Trophoblast cell (in vitro differentiated cells and primary cell): Measurements from ENCODE around the gene TMC2.

ENCODE experiments used
- DNase-seq, 2 donors: peaks; one replicate each; pipeline ENCODE4 v3.0.0-alpha.2; 2016
- H2AFZ ChIP-seq: 2 replicates; pipeline ENCODE4 v1.6.1; 2013; ENCODE audit warnings: low read length, moderate library complexity, mild to moderate bottlenecking; ENCODE audit not compliant: insufficient read depth, poor library complexity
- H2AK5ac ChIP-seq: 2 replicates; pipeline ENCODE4 v1.6.1; 2013; ENCODE audit warnings: mild to moderate bottlenecking, low read length
- H2BK120ac ChIP-seq: 2 replicates; pipeline ENCODE4 v1.6.1; 2013; ENCODE audit warnings: low read length, mild to moderate bottlenecking, moderate library complexity; ENCODE audit not compliant: insufficient read depth, poor library complexity
- H2BK12ac ChIP-seq: 2 replicates; pipeline ENCODE4 v1.6.1; 2013; ENCODE audit warnings: mild to moderate bottlenecking, low read length, moderate library complexity
- H2BK5ac ChIP-seq: 2 replicates; pipeline ENCODE4 v1.6.1; 2013; ENCODE audit warnings: low read length, low read depth, moderate library complexity, mild to moderate bottlenecking; ENCODE audit not compliant: poor library complexity
- H3K14ac ChIP-seq: 2 replicates; pipeline ENCODE4 v1.6.1; 2013; ENCODE audit warnings: mild to moderate bottlenecking, low read length
- H3K18ac ChIP-seq: 2 replicates; pipeline ENCODE4 v1.6.1; 2013; ENCODE audit warnings: mild to moderate bottlenecking, low read length
- H3K23ac ChIP-seq: 2 replicates; pipeline ENCODE4 v1.6.1; 2013; ENCODE audit warnings: low read length
- H3K27ac ChIP-seq: 2 replicates; pipeline ENCODE4 v1.5.1; 2013; ENCODE audit warnings: low read depth, mild to moderate bottlenecking, inconsistent platforms, low read length, moderate library complexity
- H3K27me3 ChIP-seq: 2 replicates; pipeline ENCODE4 v1.6.1; 2013; ENCODE audit warnings: inconsistent platforms, mild to moderate bottlenecking, low read length, moderate library complexity; ENCODE audit not compliant: insufficient read depth
- H3K36me3 ChIP-seq, 2 experiments: 1 replicate in 1 of 2; 2 replicates in 1 of 2; pipeline ENCODE4 v1.6.1; 2013; ENCODE audit warnings: low read length in 2 of 2, mild to moderate bottlenecking in 2 of 2, moderate library complexity in 1 of 2; ENCODE audit not compliant: insufficient read depth in 2 of 2, control insufficient read depth in 1 of 2
- H3K4ac ChIP-seq: 2 replicates; pipeline ENCODE4 v1.6.1; 2013; ENCODE audit warnings: low read depth, mild to moderate bottlenecking, low read length, moderate library complexity
- H3K4me1 ChIP-seq, 2 experiments: 1 replicate in 1 of 2; 2 replicates in 1 of 2; pipeline ENCODE4 v1.6.1; 2013; ENCODE audit warnings: low read length in 2 of 2, mild to moderate bottlenecking in 2 of 2, moderate library complexity in 1 of 2; ENCODE audit not compliant: insufficient read depth in 2 of 2, control insufficient read depth in 1 of 2
- H3K4me2 ChIP-seq: 2 replicates; pipeline ENCODE4 v1.6.1; 2013; ENCODE audit warnings: inconsistent platforms, mild to moderate bottlenecking, low read length, moderate library complexity
- H3K4me3 ChIP-seq: 2 replicates; pipeline ENCODE4 v1.5.1; 2013; ENCODE audit warnings: mild to moderate bottlenecking, low read depth, low read length, inconsistent platforms
- H3K79me1 ChIP-seq: one replicate; pipeline ENCODE4 v1.6.1; 2013; ENCODE audit warnings: low read length
- H3K79me2 ChIP-seq: 2 replicates; pipeline ENCODE4 v1.6.1; 2013; ENCODE audit warnings: low read length, mild to moderate bottlenecking; ENCODE audit not compliant: control insufficient read depth, insufficient read depth, poor library complexity
- H3K9ac ChIP-seq: 2 replicates; pipeline ENCODE4 v1.6.1; 2013; ENCODE audit warnings: mild to moderate bottlenecking, low read length
- H3K9me3 ChIP-seq: 2 replicates; pipeline ENCODE4 v1.6.1; 2013; ENCODE audit warnings: low read depth, mild to moderate bottlenecking, control low read depth, inconsistent platforms, low read length; ENCODE audit not compliant: insufficient read depth
- H4K12ac ChIP-seq: 2 replicates; pipeline ENCODE4 v1.6.1; 2013; ENCODE audit warnings: low read depth, mild to moderate bottlenecking, low read length, moderate library complexity
- H4K8ac ChIP-seq: 2 replicates; pipeline ENCODE4 v1.6.1; 2013; ENCODE audit warnings: low read depth, mild to moderate bottlenecking, low read length, moderate library complexity
- H4K91ac ChIP-seq: one replicate; pipeline ENCODE4 v1.6.1; 2013; ENCODE audit warnings: low read depth, mild to moderate bottlenecking, low read length, moderate library complexity
- WGBS: extraction: QIAGEN DNeasy Blood & Tissue Kit; methylation state at CpG from one replicate; pipeline ENCODE4 v1.1.7; 2013; ENCODE audit warnings: missing lambda C conversion rate; ENCODE audit not compliant: insufficient read length, insufficient coverage; ENCODE audit errors: extremely low coverage; 5-methylcytosine and 5-hydroxymethylcytosine counted together

The TMC2 gene

DNA sequence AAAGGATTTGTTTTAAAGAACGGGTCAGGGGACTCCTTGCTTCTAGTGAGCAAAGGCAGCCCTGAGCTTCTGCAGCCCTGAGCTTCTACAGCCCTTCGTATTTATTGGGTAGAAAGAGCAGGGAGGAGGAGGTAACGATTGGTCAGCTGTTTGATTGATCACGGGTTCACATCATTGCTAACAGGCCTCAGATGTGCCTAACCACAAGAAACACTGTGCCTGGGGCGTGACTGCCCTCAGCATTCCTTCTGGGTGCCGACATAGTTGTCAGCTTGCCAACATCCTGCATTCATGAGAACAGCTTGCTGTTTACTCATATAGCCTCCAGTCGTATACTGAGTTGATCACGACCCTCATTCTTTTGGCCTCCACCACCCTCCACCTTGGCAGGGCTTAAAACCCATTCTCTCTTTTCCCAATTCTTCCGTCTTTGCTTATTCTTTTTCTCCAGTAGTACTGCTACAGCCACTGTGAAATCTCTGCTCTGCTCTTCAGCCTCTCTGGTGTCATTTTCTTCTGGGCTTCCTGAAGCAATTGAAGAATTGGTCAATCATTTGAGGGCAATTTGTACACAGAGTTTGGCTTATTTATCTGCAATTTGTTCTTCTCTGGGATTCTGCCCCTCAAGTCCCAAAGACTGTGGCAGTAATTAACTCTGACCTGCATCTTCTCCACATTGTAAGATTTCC is 90.6 kb downstream of the TMC2 start:
- Histone ChIP-seq H3K4me1 (no peaks in the 10 kb centered on the region), H4K8ac (no peak overlapping the region), H3K9me3 (peaks cover 8% of the 10 kb centered on the region), H2BK12ac (no peak overlapping the region), H3K27ac (no peak overlapping the region), H3K14ac (no peak overlapping the region), H3K9ac (no peak overlapping the region), H2BK5ac (no peak overlapping the region), H2AFZ (no peak overlapping the region), H3K36me3 (no peaks in the 10 kb centered on the region), H4K12ac (no peak overlapping the region), H3K18ac (no peak overlapping the region), H3K4me2 (no peak overlapping the region), H3K4me3 (no peak overlapping the region), H3K79me2 (no peaks in the 10 kb centered on the region), H3K79me1 (no peaks in the 10 kb centered on the region), H4K91ac (no peak overlapping the region), H2AK5ac (no peak overlapping the region), H2BK120ac (no peak overlapping the region), H3K23ac (no peak overlapping the region), H3K4ac (no peak overlapping the region), H3K27me3 (no peaks in the 10 kb centered on the region)
- DNase-seq, result peak; percentile 54 to 68
- no CpG with 5 or more reads among the region's 9 CpGs for WGBS

DNA sequence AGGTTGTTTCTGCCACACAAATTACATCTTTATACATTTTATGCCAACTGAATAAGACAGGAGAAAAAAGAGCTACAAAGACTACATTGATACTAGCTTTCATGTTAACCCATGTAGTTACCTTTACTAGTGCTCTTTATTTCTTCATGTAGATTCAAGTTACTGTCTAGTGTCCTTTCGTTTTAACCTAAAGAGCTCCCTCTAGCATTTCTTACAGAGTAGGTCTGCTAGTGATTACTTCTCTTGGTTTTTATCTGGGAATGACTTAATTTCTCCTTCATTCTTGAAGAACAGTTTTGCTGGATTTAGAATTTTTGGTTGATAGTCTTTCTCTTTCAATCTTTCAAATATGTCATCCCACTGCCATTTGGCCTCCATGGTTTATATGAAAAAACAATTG is 94.9 kb downstream of the TMC2 start:
- H3K4ac ChIP-seq, result no peak overlapping the region
- no peak overlapping the region for H3K23ac ChIP-seq
- H2BK120ac ChIP-seq, result no peak overlapping the region
- no peak overlapping the region for H2BK5ac ChIP-seq
- H4K12ac ChIP-seq, result no peak overlapping the region
- no peak overlapping the region for H2BK12ac ChIP-seq
- no peak overlapping the region for H3K4me2 ChIP-seq
- H4K91ac ChIP-seq, result no peak overlapping the region
- no peak overlapping the region for H2AFZ ChIP-seq
- H2AK5ac ChIP-seq, result no peak overlapping the region
- H3K9me3 ChIP-seq, result peaks cover 4% of the 10 kb centered on the region
- DNase-seq, result no peak
- no peaks in the 10 kb centered on the region for H3K79me2 ChIP-seq
- no peak overlapping the region for H4K8ac ChIP-seq
- no peaks in the 10 kb centered on the region for H3K36me3 ChIP-seq
- H3K14ac ChIP-seq, result no peak overlapping the region
- H3K79me1 ChIP-seq, result no peaks in the 10 kb centered on the region
- no peaks in the 10 kb centered on the region for H3K27me3 ChIP-seq
- WGBS, result no CpG with 5 or more reads among the region's 1 CpG
- no peak overlapping the region for H3K9ac ChIP-seq
- no peaks in the 10 kb centered on the region for H3K4me1 ChIP-seq
- no peak overlapping the region for H3K18ac ChIP-seq
- H3K27ac ChIP-seq, result no peak overlapping the region
- no peak overlapping the region for H3K4me3 ChIP-seq

DNA sequence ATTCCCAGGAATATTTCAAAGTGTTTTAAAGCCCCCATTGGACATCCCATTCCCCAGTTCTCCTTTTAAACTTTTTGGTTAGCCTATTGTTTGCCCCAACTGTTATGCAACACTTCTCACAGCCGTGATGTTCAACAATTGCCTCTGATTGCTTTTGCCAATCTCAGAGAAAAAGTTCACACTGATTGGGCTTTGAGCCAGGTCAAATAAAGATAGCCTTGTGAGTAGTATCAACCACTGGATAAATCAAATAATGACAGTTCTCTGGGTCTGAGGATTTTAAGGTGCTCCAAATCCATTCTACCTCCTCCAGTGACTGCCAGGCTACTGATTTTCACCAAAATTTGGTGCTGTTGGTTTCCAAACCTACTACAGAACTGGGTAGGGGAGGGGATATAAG is 97.0 kb downstream of the TMC2 start:
- Histone ChIP-seq H3K79me1 (no peaks in the 10 kb centered on the region), H2AK5ac (no peak overlapping the region), H4K91ac (no peak overlapping the region), H3K27me3 (no peaks in the 10 kb centered on the region), H4K8ac (no peak overlapping the region), H3K4ac (no peak overlapping the region), H2BK120ac (no peak overlapping the region), H3K18ac (no peak overlapping the region), H3K36me3 (no peaks in the 10 kb centered on the region), H3K14ac (no peak overlapping the region), H4K12ac (no peak overlapping the region), H3K9me3 (no peaks in the 10 kb centered on the region), H3K79me2 (no peaks in the 10 kb centered on the region), H2BK5ac (no peak overlapping the region), H3K4me1 (no peaks in the 10 kb centered on the region), H2AFZ (no peak overlapping the region), H3K9ac (no peak overlapping the region), H3K23ac (no peak overlapping the region), H3K27ac (no peak overlapping the region), H3K4me3 (no peak overlapping the region), H2BK12ac (no peak overlapping the region), H3K4me2 (no peak overlapping the region)
- no CpG with 5 or more reads among the region's 1 CpG for WGBS
- DNase-seq, result no peak

DNA sequence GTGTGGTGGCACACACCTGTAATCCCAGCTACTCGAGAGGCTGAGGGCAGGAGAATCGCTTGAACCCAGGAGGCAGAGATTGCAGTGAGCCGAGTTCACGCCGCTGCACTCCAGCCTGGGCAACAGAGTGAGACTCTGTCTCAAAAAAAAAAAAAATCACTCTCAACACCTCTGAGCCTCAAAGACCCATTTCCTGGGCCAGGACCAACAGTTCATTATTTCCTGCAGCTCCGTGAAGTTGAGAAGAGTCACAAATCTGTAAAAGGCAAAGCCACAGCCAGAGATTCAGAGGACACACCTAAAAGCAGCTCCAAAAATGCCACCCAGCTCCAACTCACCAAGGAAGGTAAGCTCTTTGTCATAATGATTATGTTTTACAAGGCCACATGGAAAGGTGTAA is 100.9 kb downstream of the TMC2 start:
- no peak overlapping the region for H2AFZ ChIP-seq
- no CpG with 5 or more reads among the region's 6 CpGs for WGBS

More for the DNA sequence above, 100.9 kb downstream of the TMC2 start:
- Histone ChIP-seq H3K4me3 (no peak overlapping the region), H3K14ac (no peak overlapping the region), H4K12ac (no peak overlapping the region), H3K79me2 (no peaks in the 10 kb centered on the region), H2BK120ac (no peak overlapping the region), H4K8ac (no peak overlapping the region), H3K4me2 (no peak overlapping the region), H3K18ac (no peak overlapping the region), H3K27ac (no peak overlapping the region), H2BK5ac (no peak overlapping the region), H3K36me3 (no peaks in the 10 kb centered on the region), H4K91ac (no peak overlapping the region), H2AK5ac (no peak overlapping the region), H3K9me3 (no peaks in the 10 kb centered on the region), H3K9ac (no peak overlapping the region), H3K4ac (no peak overlapping the region), H3K27me3 (no peaks in the 10 kb centered on the region), H3K4me1 (no peaks in the 10 kb centered on the region), H3K79me1 (no peaks in the 10 kb centered on the region), H3K23ac (no peak overlapping the region), H2BK12ac (no peak overlapping the region)
- no peak for DNase-seq
